Fibroblast of mammary gland (primary cell): ENCODE measurements around the gene TMEM183A.

Experiments used
- DNase-seq: peaks from one replicate; pipeline ENCODE4 v3.0.0-alpha.2; 2010; ENCODE audit warnings: low read depth
- H3K4me3 ChIP-seq: 2 replicates; pipeline ENCODE4 v1.5.1; 2011; ENCODE audit warnings: low read depth, mild to moderate bottlenecking, low read length, moderate library complexity; ENCODE audit not compliant: control insufficient read depth
- CTCF ChIP-seq: conservative IDR thresholded peaks from 2 replicates; pipeline ENCODE4 v1.5.1; 2011; ENCODE audit warnings: low read depth, low read length, inconsistent platforms; ENCODE audit not compliant: control insufficient read depth, insufficient read depth

The TMEM183A gene

DNA sequence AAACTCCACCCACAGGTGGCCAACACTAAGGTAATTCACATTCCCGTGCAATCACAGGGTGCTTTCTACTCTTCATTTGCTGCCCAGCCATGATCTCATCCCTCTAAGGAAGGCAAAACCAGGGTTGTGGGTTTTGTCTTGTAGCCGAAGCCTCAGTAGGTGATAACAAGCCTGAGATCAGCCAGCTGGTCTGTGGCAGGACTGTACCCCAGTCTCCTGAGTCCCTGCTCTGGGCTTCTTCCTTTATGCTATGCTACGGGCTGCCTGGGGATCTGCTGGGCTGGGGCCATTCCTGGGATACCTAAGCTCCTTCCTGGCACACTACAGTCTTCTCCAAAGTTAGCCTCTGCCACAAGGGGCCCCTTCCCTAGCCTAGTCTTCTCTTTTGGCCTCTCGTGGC lies 29.0 kb downstream of the TMEM183A start:
- no peak overlapping the region for H3K4me3 ChIP-seq
- TF ChIP-seq CTCF: no peak
- no peak for DNase-seq

GRCh38 chr1:203036537-203036936 lies 29.4 kb downstream of the TMEM183A start:
- H3K4me3 ChIP-seq: no peak overlapping the region
- no peak for DNase-seq
- no peak for TF ChIP-seq CTCF

DNA sequence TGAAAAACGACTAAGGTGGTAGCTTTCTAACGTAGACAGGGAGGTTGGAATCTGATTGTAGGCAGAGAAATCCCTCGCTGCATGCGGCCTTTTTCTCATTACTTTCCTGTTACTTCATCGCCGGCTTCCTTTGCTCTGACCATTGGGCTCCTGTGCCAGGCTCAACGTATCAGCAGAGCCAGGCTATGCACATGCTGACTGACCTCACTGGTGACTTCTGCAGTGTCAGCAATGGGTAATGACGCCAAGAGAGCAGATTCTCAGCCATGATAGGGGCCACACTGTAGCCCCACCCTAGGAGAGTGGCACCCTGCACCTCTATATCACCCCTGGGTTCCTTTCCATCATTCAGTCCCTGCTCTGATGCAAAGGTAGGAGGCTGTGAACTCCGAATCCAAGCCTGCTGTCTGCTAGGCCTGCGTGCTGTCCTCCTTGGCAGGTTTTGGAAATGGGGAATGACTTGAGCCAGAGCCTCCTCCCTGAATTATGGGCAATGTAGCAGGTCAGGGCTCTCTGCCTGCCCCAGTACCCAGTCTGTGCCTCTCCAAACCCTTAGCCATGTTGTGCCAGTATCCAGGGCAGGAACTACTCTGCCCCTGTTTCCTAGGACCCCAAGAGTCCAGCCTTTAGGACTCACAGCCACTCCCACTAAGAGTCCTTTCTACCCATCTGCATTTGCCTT lies 30.5 kb downstream of the TMEM183A start:
- DNase-seq: no peak
- no peak for TF ChIP-seq CTCF
- no peak overlapping the region for H3K4me3 ChIP-seq

DNA sequence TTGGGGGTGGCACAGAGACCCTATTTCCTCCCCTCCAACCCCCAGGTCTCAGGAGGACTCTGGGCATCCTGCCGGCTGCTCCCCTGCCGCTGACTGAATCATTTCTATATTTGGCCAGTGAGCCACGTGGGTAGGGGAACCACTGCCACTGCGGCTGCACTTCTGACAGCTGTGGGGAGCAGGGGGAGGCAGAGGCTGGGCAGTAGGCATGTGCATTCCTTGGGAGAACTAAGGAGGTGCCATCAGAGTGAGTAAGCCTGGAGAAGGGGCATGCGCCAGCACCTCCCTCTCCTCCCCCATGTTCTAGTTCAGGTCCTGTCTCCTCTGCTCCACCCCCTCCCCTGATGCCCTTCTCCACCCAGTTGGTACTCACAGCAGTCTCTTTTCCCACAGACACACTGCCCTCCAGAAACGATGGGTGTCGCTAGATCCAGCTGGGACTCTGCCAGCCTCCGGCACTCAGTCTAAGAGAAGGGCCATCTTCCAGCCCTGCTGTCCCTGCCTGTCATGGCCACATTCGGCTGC lies 31.1 kb downstream of the TMEM183A start:
- H3K4me3 ChIP-seq: no peak overlapping the region
- DNase-seq: peak; percentile 40
- TF ChIP-seq CTCF: no peak

- no peak overlapping the region for H3K4me3 ChIP-seq
- peak; percentile 69 for DNase-seq
- peak; percentile 96 for TF ChIP-seq CTCF
Observed at GRCh38 chr1:203038891-203039608, 31.9 kb downstream of the TMEM183A start.

DNA sequence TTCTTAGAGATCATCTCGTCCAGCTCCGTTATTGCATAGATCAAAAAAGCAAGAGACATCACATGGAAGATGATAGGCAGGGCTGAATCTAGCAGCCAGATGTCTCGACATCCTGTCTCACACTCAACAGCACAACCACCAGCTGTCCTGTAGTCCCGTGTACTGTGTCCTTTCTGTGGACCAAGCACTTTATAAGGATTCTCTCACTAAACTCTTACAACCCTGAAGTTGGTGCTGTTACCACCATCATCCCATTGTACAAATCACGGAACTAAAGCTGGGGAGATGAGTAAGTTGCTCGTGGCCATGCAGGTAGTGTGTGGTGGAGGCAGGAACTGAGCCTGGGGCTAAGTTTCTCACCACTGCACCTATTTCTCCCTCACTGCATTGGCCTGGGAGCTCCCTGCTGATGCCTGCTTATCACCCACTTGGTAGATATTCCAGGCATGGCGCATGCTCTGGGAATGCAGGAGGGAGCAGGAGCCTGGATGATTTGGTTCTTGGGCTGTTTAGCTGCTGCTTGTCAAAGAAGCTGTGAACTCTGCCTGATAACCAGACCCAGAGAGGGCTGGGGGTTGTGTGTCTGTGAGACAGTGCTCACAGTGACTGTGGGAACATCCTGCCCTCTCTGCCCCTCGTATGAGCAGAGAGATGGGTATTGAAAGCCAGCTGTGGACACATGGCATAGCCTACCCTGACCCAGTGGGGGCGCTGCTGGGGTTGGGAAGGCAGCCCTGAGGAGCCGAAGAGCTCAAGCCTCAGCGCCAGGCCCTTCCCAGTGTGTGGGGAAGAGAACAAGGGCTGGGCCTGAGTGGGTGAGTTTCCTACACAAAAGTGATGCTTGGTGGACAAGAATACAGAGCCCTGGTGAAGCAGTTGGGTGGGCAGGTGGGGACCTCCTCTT lies 32.7 kb downstream of the TMEM183A start:
- no peak overlapping the region for H3K4me3 ChIP-seq
- peak; percentile 22 for TF ChIP-seq CTCF
- no peak for DNase-seq
